Myocyte (in vitro differentiated cells): ENCODE measurements around the gene RNU6-8. TPM values are rescaled to one million over a fixed set of nuclear protein-coding genes. Genes with fewer than 3 reads are reported as not detected.

Source experiments
- DNase-seq: peaks from one replicate; pipeline ENCODE4 v3.0.0-alpha.2; 2012; ENCODE audit warnings: low read depth
- polyA plus RNA-seq: library from polyadenylated mRNA; unstranded; fragments of >200 nt; gene quantifications from one replicate; pipeline ENCODE4 v1.2.1, GENCODE V29; 2012; ENCODE audit warnings: missing spikeins
- total RNA-seq: library from RNA; depleted of rRNA; stranded (reverse); fragments of >200 nt; gene quantifications from 2 replicates; pipeline ENCODE4 v1.2.3, GENCODE V29; 2014

Gene RNU6-8
- not detected in 2 replicates for total RNA-seq
- not detected for polyA plus RNA-seq

- peak; percentile 88 for DNase-seq
Measured at GRCh38 chr14:32202998-32203882, at the start of gene RNU6-8. Gene RNU6-8, minus strand, starts transcription at chr14:32203269.

GRCh38 chr14:32252030-32252670, 49.1 kb upstream of the RNU6-8 start:
- peak; percentile 77 for DNase-seq

- DNase-seq, result no peak
Measured at GRCh38 chr14:32251530-32251929, 48.5 kb upstream of the RNU6-8 start.

- no peak for DNase-seq
Measured at GRCh38 chr14:32250681-32251080, 47.6 kb upstream of the RNU6-8 start.

- no peak for DNase-seq
Measured at GRCh38 chr14:32249780-32250179, 46.7 kb upstream of the RNU6-8 start.

GRCh38 chr14:32249371-32249770, 46.3 kb upstream of the RNU6-8 start:
- DNase-seq, result no peak

- DNase-seq, result no peak
Measured at GRCh38 chr14:32246751-32247150, 43.7 kb upstream of the RNU6-8 start.

GRCh38 chr14:32244404-32244803, 41.3 kb upstream of the RNU6-8 start:
- no peak for DNase-seq

GRCh38 chr14:32233260-32233659, 30.2 kb upstream of the RNU6-8 start:
- no peak for DNase-seq

GRCh38 chr14:32232481-32232880, 29.4 kb upstream of the RNU6-8 start:
- no peak for DNase-seq

GRCh38 chr14:32230695-32231280, 27.7 kb upstream of the RNU6-8 start:
- peak; percentile 19 for DNase-seq

GRCh38 chr14:32230181-32230580, 27.1 kb upstream of the RNU6-8 start:
- no peak for DNase-seq

- DNase-seq, result no peak
Measured at GRCh38 chr14:32226056-32226455, 23.0 kb upstream of the RNU6-8 start.

- no peak for DNase-seq
Measured at GRCh38 chr14:32225378-32225920, 22.4 kb upstream of the RNU6-8 start.

- peak; percentile 73 for DNase-seq
Measured at GRCh38 chr14:32224737-32225377, 21.8 kb upstream of the RNU6-8 start.

GRCh38 chr14:32217301-32217700, 14.2 kb upstream of the RNU6-8 start:
- DNase-seq, result peak; percentile 60

- no peak for DNase-seq
Measured at GRCh38 chr14:32212833-32213232, 9.8 kb upstream of the RNU6-8 start.

GRCh38 chr14:32211068-32211404, 8.0 kb upstream of the RNU6-8 start:
- no peak for DNase-seq

GRCh38 chr14:32209471-32209870, 6.4 kb upstream of the RNU6-8 start:
- no peak for DNase-seq

GRCh38 chr14:32208490-32208889, 5.4 kb upstream of the RNU6-8 start:
- DNase-seq, result no peak

GRCh38 chr14:32206552-32206951, 3.5 kb upstream of the RNU6-8 start:
- no peak for DNase-seq

- no peak for DNase-seq
Measured at GRCh38 chr14:32205984-32206383, 2.9 kb upstream of the RNU6-8 start.
